Neural progenitor cell (in vitro differentiated cells): Measurements from ENCODE around the gene HJV. TPM values are rescaled to one million over a fixed set of nuclear protein-coding genes. Genes with fewer than 3 reads are reported as not detected.
"Not testable (repeated sequence)": the region's sequence is repeated elsewhere in the genome, so short reads cannot be mapped to it uniquely, and the experiment has no call there.

Source experiments
- DNase-seq: peaks from one replicate; pipeline ENCODE4 v3.0.0-alpha.2; 2016; ENCODE audit warnings: low spot score
- H2AFZ ChIP-seq: fragments of 200-600 bp; sonication (generic); replicated peaks from 2 replicates; pipeline ENCODE4 v1.6.1; 2016; ENCODE audit warnings: antibody characterized with exemption
- H3F3A ChIP-seq: fragments of 200-600 bp; sonication (generic); 2 replicates; pipeline ENCODE4 v1.6.1; 2016; ENCODE audit warnings: antibody characterized with exemption, low read depth
- H3K27ac ChIP-seq: fragments of 200-600 bp; sonication (generic); 2 replicates; pipeline ENCODE4 v1.5.1; 2016; ENCODE audit warnings: mild to moderate bottlenecking
- H3K27me3 ChIP-seq: fragments of 200-600 bp; sonication (generic); 2 replicates; pipeline ENCODE4 v1.6.1; 2016; ENCODE audit warnings: mild to moderate bottlenecking, moderate library complexity
- H3K36me3 ChIP-seq: fragments of 200-600 bp; sonication (generic); 2 replicates; pipeline ENCODE4 v1.5.1; 2016
- H3K4me1 ChIP-seq: fragments of 200-600 bp; sonication (generic); 2 replicates; pipeline ENCODE4 v1.6.1; 2016; ENCODE audit warnings: mixed run types
- H3K4me2 ChIP-seq: fragments of 200-600 bp; sonication (generic); 2 replicates; pipeline ENCODE4 v1.6.1; 2016
- H3K4me3 ChIP-seq: fragments of 200-600 bp; sonication (generic); 2 replicates; pipeline ENCODE4 v1.5.1; 2016
- H3K79me2 ChIP-seq: fragments of 200-600 bp; sonication (generic); 2 replicates; pipeline ENCODE4 v1.6.1; 2016; ENCODE audit warnings: low read depth
- H3K9ac ChIP-seq: fragments of 200-600 bp; sonication (generic); 2 replicates; pipeline ENCODE4 v1.6.1; 2016
- H3K9me3 ChIP-seq: fragments of 200-600 bp; sonication (generic); 2 replicates; pipeline ENCODE4 v1.5.1; 2016; ENCODE audit warnings: low read depth
- H4K20me1 ChIP-seq: fragments of 200-600 bp; sonication (generic); 2 replicates; pipeline ENCODE4 v1.6.1; 2016; ENCODE audit warnings: low read depth
- H3K27ac Mint-ChIP-seq: 3 replicates; pipeline ENCODE4 v1.8.0; 2021; ENCODE audit warnings: mixed read lengths
- H3K27me3 Mint-ChIP-seq: 2 replicates; pipeline ENCODE4 v1.8.0; 2022; ENCODE audit warnings: low read depth, mild to moderate bottlenecking, inconsistent platforms, moderate library complexity, mixed read lengths; ENCODE audit not compliant: insufficient read depth
- H3K36me3 Mint-ChIP-seq: 3 replicates; pipeline ENCODE4 v1.8.0; 2021; ENCODE audit warnings: mixed read lengths
- H3K4me1 Mint-ChIP-seq: 3 replicates; pipeline ENCODE4 v1.8.0; 2021; ENCODE audit warnings: mixed read lengths
- H3K4me3 Mint-ChIP-seq: 3 replicates; pipeline ENCODE4 v1.8.0; 2021; ENCODE audit warnings: mild to moderate bottlenecking, moderate library complexity, mixed read lengths
- H3K9me3 Mint-ChIP-seq: 3 replicates; pipeline ENCODE4 v1.8.0; 2020; ENCODE audit warnings: mixed read lengths
- EZH2 ChIP-seq: fragments of 200-600 bp; sonication (generic); IDR thresholded peaks from 2 replicates; pipeline ENCODE4 v1.6.1; 2017; ENCODE audit warnings: antibody characterized with exemption, mild to moderate bottlenecking, moderate library complexity
- EZH2phosphoT487 ChIP-seq: fragments of 200-600 bp; sonication (generic); IDR thresholded peaks from 2 replicates; pipeline ENCODE4 v1.6.1; 2017; ENCODE audit warnings: antibody characterized with exemption
- total RNA-seq: library from RNA; depleted of rRNA; stranded (reverse); fragments of >200 nt; gene quantifications from 2 replicates; pipeline ENCODE4 v1.2.3, GENCODE V29; 2015; ENCODE audit warnings: low replicate concordance
- TF ChIP-seq, protein P1 (sequence below): fragments of 200-600 bp; sonication (generic); IDR thresholded peaks from 2 replicates; pipeline ENCODE4 v1.5.1; 2017; ENCODE audit warnings: antibody characterized with exemption, mild to moderate bottlenecking

Gene HJV, protein sequence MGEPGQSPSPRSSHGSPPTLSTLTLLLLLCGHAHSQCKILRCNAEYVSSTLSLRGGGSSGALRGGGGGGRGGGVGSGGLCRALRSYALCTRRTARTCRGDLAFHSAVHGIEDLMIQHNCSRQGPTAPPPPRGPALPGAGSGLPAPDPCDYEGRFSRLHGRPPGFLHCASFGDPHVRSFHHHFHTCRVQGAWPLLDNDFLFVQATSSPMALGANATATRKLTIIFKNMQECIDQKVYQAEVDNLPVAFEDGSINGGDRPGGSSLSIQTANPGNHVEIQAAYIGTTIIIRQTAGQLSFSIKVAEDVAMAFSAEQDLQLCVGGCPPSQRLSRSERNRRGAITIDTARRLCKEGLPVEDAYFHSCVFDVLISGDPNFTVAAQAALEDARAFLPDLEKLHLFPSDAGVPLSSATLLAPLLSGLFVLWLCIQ
- total RNA-seq: not detected in 2 replicates

DNA sequence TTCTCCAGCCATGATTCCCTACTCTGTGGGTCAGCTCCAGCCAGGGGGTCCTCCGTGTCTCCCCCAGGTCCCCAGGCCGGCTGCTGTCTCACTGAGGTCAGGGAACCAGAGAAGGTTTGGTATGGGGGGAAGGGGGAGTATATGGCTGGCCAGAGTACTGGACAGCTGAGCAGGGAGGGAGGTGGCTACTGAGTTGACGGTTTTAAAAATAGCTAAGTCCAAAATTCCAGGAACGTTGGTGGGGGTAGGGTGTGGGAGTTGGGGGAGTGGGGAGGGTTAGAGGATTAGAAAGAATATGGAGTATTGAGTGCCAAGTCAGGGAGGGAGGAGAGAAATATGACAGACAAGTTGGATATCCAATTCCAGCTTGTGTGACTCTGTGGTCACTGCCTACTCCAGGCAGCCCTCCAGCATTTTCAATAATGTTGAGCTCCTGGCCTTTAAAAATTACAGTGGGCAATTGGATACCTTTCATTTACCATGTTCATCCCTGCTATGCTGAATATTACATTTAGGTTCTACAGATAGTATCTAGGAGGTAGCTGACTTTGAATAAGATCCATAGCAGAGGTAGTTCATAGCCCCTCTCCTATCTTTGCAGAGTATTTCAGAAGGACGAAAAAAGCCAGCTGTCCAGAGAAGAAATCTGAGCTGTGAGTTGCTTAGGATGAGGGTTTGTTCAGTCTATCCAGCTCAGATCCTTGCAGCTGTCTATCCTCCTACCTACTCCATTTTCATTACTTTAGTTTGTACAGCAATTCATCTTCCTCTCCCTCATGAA, at the start of gene HJV:
HJV (minus strand) TSS at position 114 of the 781 bp plus-strand sequence. CDS start 1,504 bp downstream, outside the sequence.
- no peaks in the 10 kb centered on the region for H3K36me3 Mint-ChIP-seq

DNA sequence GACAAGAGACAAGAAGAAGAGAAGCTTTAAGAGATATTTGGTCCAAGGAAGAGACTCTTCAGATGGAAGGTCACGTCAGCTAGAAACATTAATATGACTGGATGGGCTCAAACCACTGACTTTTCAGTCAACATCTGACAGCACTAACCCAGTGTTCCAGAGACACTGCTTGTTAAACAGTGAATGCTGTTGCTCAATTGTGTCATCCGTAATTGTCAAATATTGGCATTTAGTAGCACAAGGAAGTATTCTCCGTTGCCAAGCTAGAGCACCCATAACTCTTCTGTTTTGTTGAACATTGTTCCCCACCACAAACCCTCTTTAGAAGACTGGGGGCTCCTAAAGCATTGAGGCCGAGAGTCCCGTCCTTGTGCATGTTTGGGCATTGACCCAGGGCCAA, 37.6 kb upstream of the HJV start:
- H3K9ac ChIP-seq, DNase-seq, H3K27ac Mint-ChIP-seq, H3K4me1 ChIP-seq, H3K4me3 Mint-ChIP-seq, H3K9me3 ChIP-seq, H3K27ac ChIP-seq, H2AFZ ChIP-seq, H3K36me3 ChIP-seq, H3K36me3 Mint-ChIP-seq, H3K4me2 ChIP-seq, H4K20me1 ChIP-seq, H3K79me2 ChIP-seq, H3K4me1 Mint-ChIP-seq, H3K9me3 Mint-ChIP-seq, H3F3A ChIP-seq, H3K27me3 ChIP-seq, H3K4me3 ChIP-seq, H3K27me3 Mint-ChIP-seq: not testable (repeated sequence)

More for the DNA sequence above, at the start of gene HJV:
- Histone ChIP-seq H3K79me2 (no peaks in the 10 kb centered on the region), H3F3A (no peaks in the 10 kb centered on the region), H3K4me1 (peaks cover 7% of the 10 kb centered on the region), H2AFZ (no peak within 1 kb of the TSS), H3K4me3 (no peak within 1 kb of the TSS), H3K9ac (no peak within 1 kb of the TSS), H3K36me3 (no peaks in the 10 kb centered on the region), H3K27ac (no peak within 1 kb of the TSS), H4K20me1 (no peaks in the 10 kb centered on the region), H3K4me2 (no peak within 1 kb of the TSS), H3K9me3 (no peaks in the 10 kb centered on the region), H3K27me3 (peaks cover 55% of the 10 kb centered on the region)
- no peaks in the 10 kb centered on the region for H3K4me1 Mint-ChIP-seq
- no peaks in the 10 kb centered on the region for H3K9me3 Mint-ChIP-seq
- no peak for TF ChIP-seq EZH2
- TF ChIP-seq, protein P1, sequence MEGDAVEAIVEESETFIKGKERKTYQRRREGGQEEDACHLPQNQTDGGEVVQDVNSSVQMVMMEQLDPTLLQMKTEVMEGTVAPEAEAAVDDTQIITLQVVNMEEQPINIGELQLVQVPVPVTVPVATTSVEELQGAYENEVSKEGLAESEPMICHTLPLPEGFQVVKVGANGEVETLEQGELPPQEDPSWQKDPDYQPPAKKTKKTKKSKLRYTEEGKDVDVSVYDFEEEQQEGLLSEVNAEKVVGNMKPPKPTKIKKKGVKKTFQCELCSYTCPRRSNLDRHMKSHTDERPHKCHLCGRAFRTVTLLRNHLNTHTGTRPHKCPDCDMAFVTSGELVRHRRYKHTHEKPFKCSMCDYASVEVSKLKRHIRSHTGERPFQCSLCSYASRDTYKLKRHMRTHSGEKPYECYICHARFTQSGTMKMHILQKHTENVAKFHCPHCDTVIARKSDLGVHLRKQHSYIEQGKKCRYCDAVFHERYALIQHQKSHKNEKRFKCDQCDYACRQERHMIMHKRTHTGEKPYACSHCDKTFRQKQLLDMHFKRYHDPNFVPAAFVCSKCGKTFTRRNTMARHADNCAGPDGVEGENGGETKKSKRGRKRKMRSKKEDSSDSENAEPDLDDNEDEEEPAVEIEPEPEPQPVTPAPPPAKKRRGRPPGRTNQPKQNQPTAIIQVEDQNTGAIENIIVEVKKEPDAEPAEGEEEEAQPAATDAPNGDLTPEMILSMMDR: no peak
- no peak for TF ChIP-seq EZH2phosphoT487
- peaks cover 24% of the 10 kb centered on the region for H3K27me3 Mint-ChIP-seq
- H3K27ac Mint-ChIP-seq: no peak within 1 kb of the TSS
- no peak for DNase-seq
- H3K4me3 Mint-ChIP-seq: no peak within 1 kb of the TSS

DNA sequence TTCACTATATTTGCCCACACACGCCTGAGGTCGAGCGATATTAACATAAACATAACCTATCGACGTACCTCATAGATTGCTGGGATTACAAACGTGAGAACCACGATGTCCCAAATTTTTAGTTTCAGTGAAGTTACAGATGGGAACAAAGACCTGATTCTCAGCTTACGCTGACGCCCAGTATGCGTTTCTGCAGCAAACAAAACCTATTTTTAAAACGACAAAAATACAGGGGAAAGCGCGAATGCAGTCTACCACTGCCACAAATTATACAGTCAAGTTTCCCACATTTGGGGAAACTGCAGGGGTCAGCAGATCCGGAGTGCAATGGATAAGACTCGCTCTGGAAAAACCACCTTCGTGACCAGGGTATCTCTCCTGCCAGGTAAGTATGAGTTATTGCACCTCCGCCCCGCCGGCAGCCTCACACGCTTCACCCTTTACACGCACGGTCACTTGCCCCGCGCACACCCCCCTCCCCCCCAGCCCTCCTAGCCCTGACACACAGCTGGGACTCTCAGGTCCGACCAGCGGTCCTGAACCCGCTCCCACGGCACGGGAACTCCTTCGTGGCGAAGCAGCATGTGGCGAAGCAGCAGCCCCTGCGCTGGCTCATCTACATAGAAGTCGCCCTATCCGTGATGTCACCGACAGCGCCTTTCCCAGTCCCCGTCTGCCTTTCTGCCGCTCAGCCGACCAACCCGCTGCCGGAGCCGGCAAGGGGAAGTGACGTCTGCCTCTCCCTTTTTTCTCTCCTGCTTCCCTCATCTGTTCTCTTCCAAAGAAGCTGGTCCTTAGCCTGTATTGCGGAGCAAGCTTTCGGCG, 30.5 kb upstream of the HJV start:
- Histone ChIP-seq H3K27ac (peak overlapping the region; percentile 99), H3K4me2 (peak overlapping the region; percentile 75), H3K4me3 (peak overlapping the region; percentile 48), H3F3A (peaks cover 13% of the 10 kb centered on the region), H3K9ac (peak overlapping the region; percentile 91)
- H3K36me3 Mint-ChIP-seq, H4K20me1 ChIP-seq, H3K4me1 Mint-ChIP-seq, H3K9me3 Mint-ChIP-seq, H2AFZ ChIP-seq, H3K27me3 Mint-ChIP-seq, H3K9me3 ChIP-seq, H3K36me3 ChIP-seq, H3K27me3 ChIP-seq, H3K79me2 ChIP-seq, H3K4me1 ChIP-seq: not testable (repeated sequence)
- Mint-ChIP-seq H3K27ac (peak overlapping the region; percentile 100), H3K4me3 (peak overlapping the region; percentile 87)
- peak; percentile 81 for DNase-seq

DNA sequence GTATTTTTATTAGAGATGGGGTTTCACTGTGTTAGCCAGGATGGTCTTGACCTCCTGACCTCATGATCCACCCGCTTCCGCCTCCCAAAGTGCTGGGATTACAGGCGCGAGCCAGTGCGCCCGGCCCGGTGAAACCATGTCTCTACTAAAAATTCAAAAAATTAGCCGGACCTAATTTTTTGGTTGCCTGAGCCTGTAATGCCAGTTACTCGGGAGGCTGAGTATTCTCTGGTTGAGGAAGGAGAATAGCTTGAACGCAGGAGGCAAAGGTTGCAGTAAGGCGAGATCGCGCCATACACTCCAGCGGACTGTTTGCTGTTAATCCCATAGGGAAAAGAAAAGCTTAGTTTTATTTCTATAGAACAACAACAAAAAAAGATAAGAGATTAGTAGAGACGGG, 29.9 kb upstream of the HJV start:
- no peak overlapping the region for H2AFZ ChIP-seq
- peak overlapping the region; percentile 48 for H3K4me3 ChIP-seq
- Mint-ChIP-seq H3K36me3 (no peaks in the 10 kb centered on the region), H3K9me3 (no peaks in the 10 kb centered on the region), H3K4me3 (peak overlapping the region; percentile 87), H3K27ac (peak overlapping the region; percentile 100), H3K4me1 (peaks cover 6% of the 10 kb centered on the region), H3K27me3 (peaks cover 6% of the 10 kb centered on the region)
- H3K36me3 ChIP-seq: no peaks in the 10 kb centered on the region
- peak; percentile 56 for DNase-seq
- TF ChIP-seq EZH2phosphoT487 (no peak), EZH2 (no peak)
- no peaks in the 10 kb centered on the region for H3K9me3 ChIP-seq
- H4K20me1 ChIP-seq: no peaks in the 10 kb centered on the region
- peaks cover 3% of the 10 kb centered on the region for H3K4me1 ChIP-seq
- no peaks in the 10 kb centered on the region for H3K79me2 ChIP-seq
- peak overlapping the region; percentile 75 for H3K4me2 ChIP-seq
- peaks cover 13% of the 10 kb centered on the region for H3F3A ChIP-seq
- no peak overlapping the region for H3K9ac ChIP-seq
- H3K27me3 ChIP-seq: no peaks in the 10 kb centered on the region
- peak overlapping the region; percentile 99 for H3K27ac ChIP-seq

DNA sequence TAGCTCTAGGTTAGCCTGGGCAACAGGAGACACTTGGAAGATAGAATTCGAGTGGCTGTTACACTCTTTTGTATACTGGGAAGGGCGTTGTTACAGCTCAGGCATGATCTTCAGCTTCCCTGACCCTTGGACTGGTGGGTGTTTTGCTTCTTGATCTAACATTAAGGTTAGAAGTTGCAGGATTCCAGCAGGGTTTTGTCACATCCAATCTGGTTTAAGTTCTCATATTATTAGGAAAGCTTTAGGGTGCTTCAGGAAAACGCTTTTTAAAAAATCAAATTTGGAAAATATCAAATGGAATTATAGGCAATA, 29.1 kb upstream of the HJV start:
- not testable (repeated sequence) for DNase-seq, H3K36me3 Mint-ChIP-seq, H3K27ac ChIP-seq, H3K9ac ChIP-seq, H3K79me2 ChIP-seq, H2AFZ ChIP-seq, H3K27me3 Mint-ChIP-seq, H3K4me1 Mint-ChIP-seq, H3K4me1 ChIP-seq, H3K4me2 ChIP-seq, H3K4me3 ChIP-seq, H3K36me3 ChIP-seq, H3K27me3 ChIP-seq, H3K27ac Mint-ChIP-seq, H3K9me3 Mint-ChIP-seq, H4K20me1 ChIP-seq, H3K9me3 ChIP-seq
- H3K4me3 Mint-ChIP-seq: peak overlapping the region; percentile 76
- H3F3A ChIP-seq: peaks cover 13% of the 10 kb centered on the region

DNA sequence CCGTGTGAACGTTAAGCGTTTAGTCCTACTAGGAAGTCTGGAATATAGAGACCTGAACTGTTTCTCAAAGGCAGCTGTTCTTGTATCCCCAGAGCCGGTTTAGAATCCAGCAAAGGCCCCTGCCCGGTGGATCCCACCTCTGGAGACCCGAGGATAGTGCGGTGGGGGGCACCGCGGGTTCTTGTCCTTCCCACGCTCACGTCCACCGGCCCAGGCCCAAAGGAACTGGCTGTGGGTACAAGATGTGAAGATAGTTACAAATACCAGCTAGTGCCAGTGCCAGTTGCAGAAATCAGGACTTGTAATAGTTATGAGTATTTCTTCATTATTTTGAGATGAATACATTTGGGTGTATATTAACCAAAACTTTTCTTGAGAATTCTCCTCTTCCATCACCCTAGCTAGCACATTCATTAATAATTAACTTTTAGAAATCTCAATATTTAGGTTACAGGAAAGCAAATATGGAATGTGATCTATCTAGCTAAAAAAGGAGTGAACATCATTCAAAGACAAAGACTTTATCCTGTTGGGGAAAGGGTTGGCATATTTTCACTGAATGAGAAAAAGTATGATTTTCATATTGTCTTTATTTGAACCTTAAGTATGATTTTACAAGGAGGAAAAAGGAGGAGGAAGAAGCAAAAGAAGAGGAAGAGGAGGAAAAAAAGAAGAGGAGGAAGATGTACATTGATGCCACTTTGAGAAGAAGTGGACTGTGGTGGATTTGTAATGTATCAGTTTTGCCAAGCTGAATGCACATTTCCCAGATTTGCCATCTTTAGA, 28.5 kb upstream of the HJV start:
- H3K9me3 ChIP-seq, H3K4me1 ChIP-seq, H3K27ac ChIP-seq, H3K27me3 ChIP-seq, H3K4me2 ChIP-seq, H3K9ac ChIP-seq, DNase-seq, H3K9me3 Mint-ChIP-seq, H3K36me3 Mint-ChIP-seq, H3K79me2 ChIP-seq, H3K27me3 Mint-ChIP-seq, H3K4me1 Mint-ChIP-seq, H3K4me3 ChIP-seq, H2AFZ ChIP-seq, H3K36me3 ChIP-seq, H3K4me3 Mint-ChIP-seq, H4K20me1 ChIP-seq, H3K27ac Mint-ChIP-seq: not testable (repeated sequence)
- H3F3A ChIP-seq: peaks cover 13% of the 10 kb centered on the region
